NCI-H1417 treated with DMSO at 0.1 percent for 48 hours (cell line): ENCODE measurements around the gene GNAI2.
"Not testable (repeated sequence)": the region's sequence is repeated elsewhere in the genome, so short reads cannot be mapped to it uniquely, and the experiment has no call there.

Source experiments
- DNase-seq: peaks from one replicate; lab custom pipeline; 2025; lab: John Stamatoyannopoulos, UW

GNAI2 gene

GRCh38 chr3:50204804-50205412, 31.1 kb upstream of the GNAI2 start, which contains the start of gene SLC38A3:
Gene SLC38A3, plus strand, starts transcription at chr3:50205271. Its CDS starts 8,929 bp downstream, at chr3:50214200.
- DNase-seq: no peak

- DNase-seq: no peak
Observed at GRCh38 chr3:50205413-50206276, 30.4 kb upstream of the GNAI2 start.

DNA sequence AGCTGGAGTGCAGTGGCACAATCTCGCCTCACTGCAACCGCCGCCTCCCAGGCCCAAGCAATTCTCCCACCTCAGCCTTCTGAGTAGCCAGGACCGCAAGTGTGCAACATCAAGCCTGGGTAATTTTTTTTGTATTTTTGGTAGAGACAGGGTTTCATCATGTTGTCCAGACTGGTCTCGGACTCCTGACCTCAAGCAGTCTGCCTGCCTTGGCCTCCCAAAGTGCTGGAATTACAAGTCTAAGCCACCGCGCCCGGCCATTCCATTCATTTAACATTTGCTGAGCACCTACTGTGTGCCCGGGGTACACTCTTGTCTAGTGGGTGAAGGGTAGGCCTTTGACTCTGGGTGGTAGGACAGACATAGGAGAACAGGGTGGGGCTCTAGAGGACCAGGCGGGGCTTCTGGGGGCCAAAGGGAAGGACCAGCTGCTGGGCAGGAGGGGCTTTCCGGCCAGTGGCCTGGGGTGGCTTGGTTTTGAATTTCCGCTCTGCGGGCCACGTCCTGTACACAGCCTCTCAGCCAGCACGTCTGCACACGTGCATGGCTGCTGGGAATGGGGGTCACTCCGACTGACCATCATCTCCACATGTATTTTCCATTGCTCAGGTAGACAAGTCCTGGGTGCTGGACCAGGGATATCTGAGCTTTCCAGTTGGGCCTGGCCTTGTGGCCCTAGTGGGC, 28.5 kb upstream of the GNAI2 start:
- no peak for DNase-seq

DNA sequence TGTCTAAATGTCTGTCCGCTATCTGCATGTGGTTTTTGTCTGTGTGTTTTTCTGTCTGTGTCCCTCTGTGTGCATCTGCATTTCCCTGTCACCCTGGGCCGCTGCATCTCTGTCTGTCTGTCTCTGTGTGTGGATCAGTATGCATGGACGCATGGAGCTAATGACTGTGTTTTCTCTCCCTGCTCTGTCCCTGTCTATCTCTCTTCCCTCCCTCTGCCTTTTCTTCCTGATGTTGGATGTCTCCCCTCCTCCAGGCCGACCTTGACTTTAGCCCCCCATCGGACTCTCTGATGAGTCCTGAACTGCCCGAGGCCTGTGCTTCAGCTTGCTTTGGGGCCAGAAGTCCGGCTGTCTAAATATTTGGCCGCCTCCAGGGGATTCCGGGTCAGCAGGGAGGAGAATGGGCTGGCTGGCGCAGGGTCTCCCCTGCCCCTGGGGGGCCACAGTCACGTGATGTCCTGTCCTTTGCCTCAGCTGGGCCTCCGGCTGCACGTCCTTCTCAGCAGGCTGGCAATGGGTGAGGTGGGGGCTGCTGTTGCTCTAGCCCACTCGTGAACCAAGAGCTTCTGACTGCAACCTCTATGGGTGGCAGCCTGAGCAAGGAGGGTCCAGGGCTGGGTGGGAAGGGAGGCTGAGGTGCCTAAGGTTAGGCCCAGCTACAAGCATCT, 27.2 kb upstream of the GNAI2 start:
- no peak for DNase-seq

DNA sequence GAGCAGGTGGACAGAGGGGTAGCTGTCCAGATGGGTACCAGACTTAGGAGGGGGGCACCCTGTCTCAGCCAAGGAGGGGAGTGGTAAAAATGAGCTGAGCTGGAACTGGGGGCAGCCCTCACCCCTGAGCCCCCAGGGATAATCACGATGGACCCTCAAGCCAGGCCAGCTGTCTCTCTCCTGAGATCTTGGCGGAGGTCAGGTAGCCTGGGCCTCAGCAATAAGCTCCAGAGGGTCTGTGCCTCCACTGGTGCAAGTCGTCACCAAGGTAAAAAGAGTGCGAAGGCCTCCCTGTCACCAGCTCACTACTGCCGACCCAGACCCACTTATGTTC, 25.9 kb upstream of the GNAI2 start:
- DNase-seq: no peak

DNA sequence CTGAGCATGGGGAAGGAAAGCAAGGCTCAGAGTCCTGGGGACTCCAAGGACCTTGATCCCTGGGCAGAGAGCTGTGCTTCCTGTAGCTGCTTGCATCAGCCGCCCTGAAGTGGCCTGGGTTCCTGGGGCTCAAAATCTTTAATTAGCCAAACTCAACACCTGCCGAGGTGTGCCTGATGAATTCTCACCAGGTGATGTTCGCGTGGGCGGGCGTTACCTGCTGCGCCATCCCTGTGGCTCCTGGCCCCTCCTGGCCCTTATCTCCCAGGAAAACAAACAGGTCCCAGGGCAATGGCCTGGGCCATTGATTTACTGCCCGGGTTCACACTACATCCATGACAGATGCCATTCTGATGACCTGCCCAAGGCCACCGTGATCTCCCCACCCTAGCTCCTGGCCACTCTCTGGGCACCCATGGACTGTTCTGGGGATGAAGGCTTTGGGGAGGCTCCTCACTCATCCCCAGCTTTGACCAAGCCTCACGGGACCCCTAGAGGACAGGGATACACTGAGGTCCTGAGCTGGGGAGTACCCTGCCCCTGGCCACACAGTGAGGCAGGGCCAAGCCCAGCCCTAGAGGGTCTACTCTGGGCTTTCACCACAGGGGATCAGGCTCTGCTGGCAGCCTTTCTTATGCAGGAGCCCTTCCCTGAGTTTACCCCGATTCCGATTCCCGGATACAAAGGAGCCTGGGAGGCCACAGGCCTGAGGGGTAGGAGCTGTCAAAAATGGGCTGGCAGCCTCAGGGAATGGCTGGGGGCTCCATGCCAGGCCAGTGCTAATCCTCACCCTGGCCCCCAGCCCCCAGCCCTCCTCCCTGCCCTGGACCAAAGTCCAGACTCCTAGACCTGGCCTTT, 25.3 kb upstream of the GNAI2 start:
- DNase-seq: no peak

DNA sequence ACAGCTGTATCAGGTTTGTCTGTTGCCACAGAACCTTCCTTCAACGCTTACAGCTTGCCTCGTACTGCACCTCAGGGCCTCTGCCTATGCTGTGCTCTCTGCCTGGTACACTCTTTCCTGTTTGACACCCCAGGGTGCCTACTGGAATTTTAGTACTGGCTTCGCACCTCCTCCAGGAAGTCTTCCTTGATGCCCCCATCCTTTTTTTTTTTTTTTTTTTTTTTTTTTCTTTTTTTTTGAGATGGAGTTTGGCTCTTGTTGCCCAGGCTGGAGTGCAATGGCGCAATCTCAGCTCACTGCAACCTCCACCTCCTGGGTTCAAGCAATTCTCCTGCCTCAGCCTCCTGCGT, 24.7 kb upstream of the GNAI2 start:
- DNase-seq: not testable (repeated sequence)

- no peak for DNase-seq
Observed at GRCh38 chr3:50211930-50212329, 24.1 kb upstream of the GNAI2 start.

GRCh38 chr3:50212502-50212901, 23.5 kb upstream of the GNAI2 start:
- DNase-seq: no peak

DNA sequence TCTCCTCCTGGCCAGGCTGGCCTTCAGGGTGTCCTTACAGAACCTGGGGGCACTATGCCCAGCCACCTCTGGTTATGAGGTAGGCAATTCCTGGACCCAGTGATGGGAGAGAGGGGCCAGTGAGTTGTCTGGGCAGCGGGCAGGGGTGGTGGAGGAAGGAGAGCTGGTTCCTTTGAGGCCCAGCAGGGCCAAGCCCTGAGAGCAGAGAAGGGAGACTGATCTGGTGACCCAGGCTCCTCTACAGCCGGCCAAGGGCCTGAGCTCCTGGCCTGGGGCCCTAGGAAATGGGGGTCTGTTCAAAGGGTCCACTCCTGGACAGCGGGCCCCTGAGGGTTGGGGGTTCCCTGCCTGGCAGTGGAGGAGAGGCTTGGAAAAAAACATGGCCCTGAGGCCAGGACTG, 23.0 kb upstream of the GNAI2 start:
- no peak for DNase-seq

DNA sequence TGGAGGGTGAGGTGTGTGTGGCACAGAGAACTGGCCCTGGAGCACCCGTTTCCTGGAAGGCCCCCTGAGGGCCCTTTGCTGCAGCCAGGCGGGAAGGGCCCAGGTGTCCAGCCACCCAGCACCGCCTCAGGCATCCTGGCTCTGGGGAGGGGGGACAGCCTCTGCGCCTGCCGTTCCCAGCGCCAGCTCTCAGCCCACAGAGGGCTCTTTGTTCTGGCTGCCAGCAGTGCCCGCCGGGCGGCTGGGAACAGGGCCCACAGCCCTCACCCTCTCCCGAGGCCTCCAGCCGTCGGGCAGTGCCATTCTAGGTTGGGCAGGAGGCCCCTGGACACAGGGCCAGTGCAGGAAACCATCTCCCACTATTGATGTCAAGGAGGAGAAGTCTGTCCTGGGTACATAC, 22.6 kb upstream of the GNAI2 start:
- no peak for DNase-seq

- no peak for DNase-seq
Observed at GRCh38 chr3:50214824-50215223, 21.2 kb upstream of the GNAI2 start.

DNA sequence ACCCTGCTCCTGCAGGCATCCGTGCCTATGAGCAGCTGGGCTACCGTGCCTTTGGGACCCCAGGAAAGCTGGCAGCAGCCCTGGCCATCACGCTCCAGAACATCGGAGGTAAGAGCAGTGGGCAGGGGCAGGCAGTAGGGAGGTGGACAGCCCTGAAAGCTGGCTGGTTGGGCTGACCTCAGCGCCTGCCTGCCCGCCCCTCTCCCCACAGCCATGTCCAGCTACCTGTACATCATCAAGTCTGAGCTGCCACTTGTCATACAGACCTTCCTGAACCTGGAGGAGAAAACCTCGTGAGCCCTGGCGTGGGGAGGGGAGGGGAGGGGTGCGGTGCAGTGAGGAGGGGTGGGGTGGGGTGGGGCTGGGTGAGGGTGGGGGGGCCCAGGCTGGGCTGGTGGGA, 20.5 kb upstream of the GNAI2 start:
- no peak for DNase-seq

DNA sequence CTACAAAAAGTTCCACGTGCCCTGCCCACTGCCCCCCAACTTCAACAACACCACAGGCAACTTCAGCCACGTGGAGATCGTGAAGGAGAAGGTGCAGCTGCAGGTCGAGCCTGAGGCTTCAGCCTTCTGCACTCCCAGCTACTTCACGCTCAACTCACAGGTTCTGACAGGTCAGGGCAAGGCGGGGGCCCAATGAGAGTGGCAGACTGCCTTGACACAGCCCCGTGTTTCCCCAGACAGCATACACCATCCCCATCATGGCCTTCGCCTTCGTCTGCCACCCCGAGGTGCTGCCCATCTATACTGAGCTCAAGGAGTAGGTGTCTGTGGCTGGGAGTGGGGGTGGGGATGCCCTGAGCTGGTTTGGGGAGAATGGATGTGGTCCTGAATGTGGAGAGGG, 18.3 kb upstream of the GNAI2 start:
- no peak for DNase-seq

GRCh38 chr3:50218448-50218847, 17.6 kb upstream of the GNAI2 start:
- no peak for DNase-seq

DNA sequence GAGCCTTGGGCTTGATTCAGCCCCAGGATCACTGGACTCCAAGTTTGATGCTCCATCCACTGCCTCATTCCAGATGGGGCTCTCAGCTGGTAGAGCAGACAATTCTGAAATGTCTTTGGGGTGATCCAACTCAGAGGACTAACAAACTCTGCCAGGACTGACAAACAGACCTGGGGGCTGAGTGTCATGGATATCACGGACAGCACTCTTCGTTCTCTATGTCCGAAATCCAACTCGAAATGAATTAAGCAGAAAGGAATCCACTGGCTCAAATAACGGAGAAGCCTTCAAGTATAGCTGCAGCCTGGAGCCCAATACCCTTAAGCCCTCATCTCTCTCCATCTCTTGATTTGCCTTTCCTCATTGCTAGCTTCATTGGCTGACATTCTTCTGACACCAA, 16.7 kb upstream of the GNAI2 start:
- DNase-seq: no peak

DNA sequence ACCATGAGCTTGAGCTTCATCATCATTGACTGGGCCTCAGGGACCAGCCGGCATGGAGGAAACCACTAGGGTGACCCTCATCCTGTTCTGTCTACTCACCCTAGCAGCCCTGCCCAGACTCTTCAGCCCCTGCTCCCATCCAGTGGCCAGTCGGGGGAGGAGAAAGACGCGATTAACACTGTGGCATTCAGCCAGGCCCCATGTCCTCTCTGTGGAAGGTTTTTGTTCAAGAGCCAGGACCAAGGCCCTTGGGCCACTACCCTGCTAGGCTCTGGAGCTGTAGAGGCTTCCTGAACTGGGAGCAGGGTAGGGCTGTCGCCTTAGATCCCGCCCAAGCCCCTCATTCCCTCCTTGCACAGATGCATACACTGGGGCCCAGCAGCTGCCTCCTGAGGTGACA, 15.9 kb upstream of the GNAI2 start:
- no peak for DNase-seq

GRCh38 chr3:50221051-50221410, 15.0 kb upstream of the GNAI2 start:
- DNase-seq: no peak

GRCh38 chr3:50221411-50222168, 14.4 kb upstream of the GNAI2 start:
- no peak for DNase-seq

DNA sequence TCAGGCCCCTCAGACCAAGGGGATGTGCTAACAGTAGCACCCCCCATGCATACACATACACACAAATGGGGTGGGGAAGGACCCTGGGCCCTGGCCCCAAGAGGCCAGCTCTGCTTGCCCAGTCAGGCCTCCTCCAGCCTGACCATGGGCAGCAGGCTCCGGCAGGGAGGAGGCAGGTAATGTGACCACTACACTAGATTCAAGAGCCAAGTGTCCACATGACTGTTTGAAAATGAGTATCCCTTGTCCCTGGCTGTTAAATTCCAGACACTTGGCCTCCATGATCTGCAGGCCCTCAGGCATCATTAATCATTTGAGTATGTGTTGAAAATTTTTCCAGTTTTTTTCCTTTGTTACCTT, 13.9 kb upstream of the GNAI2 start:
- DNase-seq: no peak

DNA sequence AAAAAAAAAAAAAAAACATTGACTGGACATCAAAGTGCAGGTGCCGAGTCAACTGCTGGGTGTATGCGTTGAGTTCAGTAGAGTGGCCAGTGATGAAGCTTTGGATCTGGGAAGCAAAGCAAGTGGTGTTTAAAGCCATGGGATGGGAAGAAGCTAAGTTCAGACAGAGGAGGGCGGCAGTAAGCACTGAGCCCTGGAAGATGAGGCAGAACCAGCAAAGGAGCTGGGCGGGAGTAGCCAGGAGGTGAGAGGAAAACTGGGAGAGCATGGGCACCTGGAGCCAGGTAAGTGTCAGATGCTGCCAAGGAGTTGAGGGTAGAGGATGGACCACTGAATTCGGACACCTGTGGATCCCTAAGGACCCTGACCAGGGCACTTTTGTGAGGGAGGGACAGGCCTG, 11.4 kb upstream of the GNAI2 start:
- no peak for DNase-seq
